HG03342 (cell line): ENCODE measurements around the gene RASEF.
"Not testable (repeated sequence)": the region's sequence is repeated elsewhere in the genome, so short reads cannot be mapped to it uniquely, and the experiment has no call there.

Source experiments
- ATAC-seq: cut with Tn5 transposase; IDR thresholded peaks from one replicate; pipeline ENCODE4 v1.9.1; 2021; ENCODE audit warnings: mild to moderate bottlenecking, moderate library complexity; ENCODE audit not compliant: unreplicated experiment

The RASEF gene

DNA sequence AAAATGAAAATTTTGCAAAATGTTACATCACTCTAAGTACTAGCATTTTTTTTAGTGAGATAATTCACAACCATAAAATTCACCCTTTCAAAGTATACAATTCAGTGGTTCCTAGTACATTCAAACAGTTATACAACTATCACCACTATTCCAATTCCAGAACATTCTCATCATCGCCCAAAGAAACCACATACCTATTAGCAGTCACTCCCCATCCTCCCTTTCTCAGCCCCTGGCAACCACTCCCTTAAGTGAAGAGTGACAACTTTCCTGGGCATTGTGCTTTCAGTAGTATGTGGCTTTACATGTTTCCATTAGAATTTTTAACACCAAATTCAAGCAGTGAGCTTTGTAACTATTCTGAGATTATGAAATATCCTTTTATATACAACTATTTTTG lies 81.4 kb downstream of the RASEF start:
- no peak for ATAC-seq

DNA sequence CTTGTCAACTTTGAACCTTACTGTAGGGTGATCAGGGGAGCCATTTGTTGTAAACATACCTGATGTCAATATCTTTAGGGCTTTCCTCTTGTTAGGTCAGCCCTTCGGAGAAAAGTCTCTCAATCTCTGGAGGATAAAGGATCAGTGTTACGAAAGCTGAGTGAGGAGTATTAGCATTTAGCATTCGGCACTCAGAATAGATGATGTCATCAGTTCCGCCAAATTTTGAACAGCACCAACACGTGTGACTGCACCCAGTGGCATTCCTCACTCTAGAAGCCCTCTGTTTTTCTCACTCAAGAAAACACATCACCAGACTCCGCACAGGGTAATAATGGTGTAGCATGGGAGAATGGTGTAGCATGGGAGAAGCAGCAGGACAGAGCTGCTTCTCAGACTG lies 87.8 kb downstream of the RASEF start:
- no peak for ATAC-seq

DNA sequence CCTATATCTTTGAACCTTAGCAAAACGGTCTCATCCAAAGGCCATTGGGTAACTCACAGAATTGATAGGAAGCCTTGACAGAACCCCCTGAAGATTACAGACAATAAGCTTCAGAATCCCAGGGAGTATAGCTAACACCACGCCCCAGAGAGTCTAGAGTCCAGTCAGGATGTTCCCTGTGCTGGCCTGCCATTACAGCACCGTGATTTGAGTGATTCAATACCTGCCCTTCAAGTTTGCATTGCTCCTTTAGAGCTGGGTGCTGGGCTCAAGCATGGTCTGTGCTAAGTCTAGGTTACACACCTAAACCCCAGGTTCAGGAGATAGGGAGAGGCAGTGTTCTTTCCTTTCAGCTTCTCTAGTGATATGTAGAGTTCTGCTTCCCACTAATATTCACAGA lies 90.5 kb downstream of the RASEF start:
- ATAC-seq = no peak

DNA sequence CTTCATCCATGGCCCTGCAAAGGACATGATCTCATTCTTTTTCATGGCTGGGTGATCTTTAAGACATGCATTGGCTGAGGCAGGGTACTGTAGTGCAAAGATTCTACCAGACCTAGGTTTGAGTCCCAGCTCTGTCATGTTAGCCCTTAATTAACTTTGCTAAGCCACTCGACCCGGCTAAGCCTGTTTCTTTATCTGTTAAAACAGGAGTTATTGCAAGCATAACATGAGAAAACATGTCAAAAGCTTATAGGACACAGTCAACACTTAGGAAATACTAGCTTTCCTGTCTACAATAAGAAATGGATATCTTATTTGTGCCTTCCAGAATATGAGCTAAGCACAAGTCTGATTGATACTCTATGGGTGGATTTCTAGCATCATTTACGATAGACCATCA lies 92.6 kb downstream of the RASEF start:
- no peak for ATAC-seq

DNA sequence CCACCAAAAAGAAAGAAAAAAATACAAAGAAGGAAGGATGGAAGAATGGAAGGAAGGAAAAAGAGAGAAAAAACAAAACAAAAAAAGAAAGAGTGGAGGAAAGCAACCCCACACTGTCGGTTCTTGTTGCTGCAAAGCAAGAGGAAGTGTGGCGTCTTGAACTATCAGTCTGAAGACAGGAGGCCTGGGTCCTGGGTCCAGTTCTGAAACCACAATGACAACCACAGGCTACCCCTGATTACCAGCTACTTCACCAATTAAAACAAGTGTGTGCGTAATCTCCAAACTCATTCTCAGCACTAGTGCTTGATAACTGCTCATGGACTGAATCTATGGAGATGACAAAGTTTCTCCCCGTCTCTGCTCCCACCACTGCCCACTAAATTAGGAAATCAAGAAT lies 93.7 kb downstream of the RASEF start:
- no peak for ATAC-seq

DNA sequence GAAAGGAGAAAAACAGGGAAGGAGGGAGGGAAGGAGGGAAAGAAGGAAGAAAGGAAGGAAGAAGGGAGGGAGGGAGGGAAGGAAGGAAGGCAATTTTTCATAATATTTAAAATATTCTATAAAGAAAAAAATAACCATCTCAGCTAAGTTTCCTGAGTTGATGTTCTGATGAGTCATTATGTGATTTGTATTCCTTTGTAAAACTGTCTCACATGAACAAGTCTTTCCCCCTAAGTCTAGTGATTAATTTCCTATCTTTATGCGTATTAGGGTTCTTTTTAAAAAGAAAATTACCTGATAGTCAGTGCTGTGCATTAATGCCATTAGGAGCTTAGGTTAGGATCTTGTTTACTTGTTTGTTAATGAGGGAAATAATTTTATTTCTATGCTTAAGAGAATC lies 94.1 kb downstream of the RASEF start:
- ATAC-seq = no peak

DNA sequence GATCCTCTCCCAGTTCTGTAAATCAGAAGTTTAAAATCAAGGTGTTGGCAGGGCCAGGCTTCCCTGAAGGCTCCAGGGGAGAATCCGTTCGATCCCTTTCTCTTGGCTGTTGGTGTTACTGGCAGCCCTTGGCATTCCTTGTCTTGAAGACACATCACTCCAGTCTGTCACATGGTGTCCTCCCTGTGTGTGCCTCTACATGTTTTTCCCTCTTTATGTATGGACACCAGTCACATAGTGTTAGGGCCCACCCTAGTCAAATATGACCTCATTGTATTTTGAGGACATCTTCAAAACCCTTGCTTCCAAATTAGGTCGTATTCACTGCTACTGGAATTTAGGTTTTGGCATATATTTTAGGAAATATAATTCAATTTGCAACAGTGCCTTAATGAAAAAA lies 94.6 kb downstream of the RASEF start:
- ATAC-seq = no peak

DNA sequence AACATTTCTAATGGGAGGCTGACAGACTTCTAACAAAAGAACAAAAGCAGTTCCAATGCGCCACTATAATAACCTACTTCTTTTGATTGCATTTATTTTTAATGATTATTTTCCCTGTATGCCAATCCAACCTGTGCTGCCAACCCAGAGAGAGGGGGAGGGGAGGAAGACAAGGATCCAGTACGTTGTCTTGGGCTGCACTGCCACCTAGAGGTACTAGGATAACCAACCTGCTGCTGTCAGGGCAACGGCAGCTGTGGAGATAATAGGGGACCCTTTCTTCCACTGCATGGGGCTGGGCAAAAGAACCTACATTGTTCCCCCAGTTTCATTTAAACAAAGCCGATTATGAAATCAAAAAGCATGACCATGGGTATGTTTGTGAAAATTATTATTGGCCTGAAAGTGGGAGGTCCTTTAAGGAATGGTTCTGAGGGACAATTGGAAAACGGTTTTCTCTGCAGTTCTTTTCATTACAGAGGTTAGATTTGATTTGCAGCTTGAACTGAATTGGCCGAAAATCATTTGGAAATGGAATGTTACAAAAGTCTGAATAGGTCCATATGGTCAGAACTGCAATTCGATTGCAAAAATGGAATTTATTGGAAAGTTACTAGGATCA lies 101.3 kb downstream of the RASEF start:
- ATAC-seq = peak; percentile 99

DNA sequence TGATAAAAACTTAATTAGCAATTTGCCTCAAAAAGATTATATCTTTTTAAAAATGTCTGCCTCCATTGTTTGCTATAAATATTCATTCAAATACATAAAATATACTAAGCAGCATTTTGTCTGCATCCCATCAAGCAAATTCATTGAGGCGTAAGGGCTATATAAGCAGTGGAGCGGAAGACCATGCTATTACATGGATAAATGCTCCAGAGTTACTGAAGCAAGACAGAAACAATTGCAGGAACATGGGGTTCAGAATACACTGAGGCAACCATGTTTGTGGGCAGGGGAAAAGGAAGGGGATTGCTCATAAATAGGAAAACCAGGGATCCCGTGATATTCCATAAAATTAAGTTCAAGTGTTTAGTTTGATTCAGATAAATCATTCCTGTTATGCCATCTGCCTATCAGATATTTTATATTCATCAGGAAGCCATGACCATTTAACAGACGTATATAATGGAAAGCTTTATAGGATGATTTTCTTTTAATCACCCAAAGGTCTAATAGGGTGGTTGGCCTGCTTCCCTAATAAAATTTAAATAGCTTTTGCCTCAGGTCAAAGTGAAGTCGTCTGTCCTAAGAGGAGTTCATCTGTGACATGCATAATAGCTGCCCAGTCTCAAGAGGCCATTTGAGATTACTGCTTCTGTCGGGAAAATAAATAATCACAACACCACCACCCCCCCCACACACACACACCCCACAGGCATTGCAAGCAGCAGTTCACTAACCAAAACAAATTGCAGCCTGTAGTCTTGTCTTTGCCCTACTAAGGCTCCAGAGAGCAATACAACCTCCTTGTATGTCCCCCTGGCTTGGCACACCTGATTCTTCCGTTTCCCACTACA lies 105.2 kb downstream of the RASEF start:
- ATAC-seq = no peak

DNA sequence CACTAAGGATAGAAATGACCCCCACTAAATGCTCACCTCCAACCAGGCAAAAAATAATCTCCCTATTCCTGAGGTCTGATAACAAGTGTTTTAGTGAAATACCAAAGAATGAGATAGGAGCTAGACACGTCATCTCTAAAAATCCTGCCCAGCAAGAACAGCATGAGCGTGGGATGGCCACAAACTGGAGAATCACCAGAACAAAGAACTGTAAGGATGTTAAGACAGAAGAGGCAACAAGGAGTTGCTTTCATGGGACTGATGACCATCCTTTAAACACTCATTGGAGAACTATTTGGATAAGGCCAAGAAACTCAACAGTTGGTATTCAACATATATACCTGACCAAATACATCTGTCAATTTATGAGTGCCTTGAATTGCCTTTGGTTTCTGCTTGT lies 113.7 kb downstream of the RASEF start:
- ATAC-seq = no peak

DNA sequence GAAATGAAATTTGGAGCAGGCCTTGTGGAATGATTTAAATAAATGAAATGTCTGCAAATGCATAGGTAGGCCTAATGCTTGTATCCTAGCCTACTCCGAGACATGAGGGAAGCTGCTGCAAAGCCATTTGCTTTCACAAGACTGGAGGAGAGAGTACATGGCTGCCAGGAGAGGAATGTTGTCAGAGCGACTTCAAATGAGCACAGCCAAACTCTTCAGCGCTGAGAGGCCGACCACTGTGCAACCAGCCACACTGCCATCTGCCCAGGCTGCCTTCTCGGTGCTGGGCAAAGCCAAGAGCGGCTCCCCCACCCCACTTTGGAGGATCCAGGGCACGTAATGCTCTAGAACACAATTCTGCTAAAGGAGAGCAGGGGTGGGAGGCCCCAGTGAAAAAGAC lies 122.6 kb downstream of the RASEF start:
- ATAC-seq = no peak

DNA sequence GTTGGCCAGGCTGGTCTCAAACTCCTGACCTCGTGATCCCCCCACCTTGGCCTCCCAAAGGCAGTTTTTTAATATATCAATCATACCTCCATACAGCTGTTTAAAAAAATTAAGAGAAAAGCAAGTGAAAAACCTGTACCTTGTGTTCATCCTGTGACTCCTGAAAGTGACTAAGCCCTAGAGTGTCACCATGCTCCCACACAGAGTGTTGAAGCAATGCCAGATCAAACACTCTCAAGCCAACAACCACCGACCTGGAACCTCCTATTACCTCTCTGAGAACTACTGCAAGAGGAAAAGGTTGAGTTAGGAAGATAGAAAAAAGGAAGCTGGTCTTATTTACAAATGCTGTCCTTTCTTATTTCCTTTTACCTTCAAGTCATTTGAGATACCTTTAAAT lies 123.5 kb downstream of the RASEF start:
- ATAC-seq = no peak

DNA sequence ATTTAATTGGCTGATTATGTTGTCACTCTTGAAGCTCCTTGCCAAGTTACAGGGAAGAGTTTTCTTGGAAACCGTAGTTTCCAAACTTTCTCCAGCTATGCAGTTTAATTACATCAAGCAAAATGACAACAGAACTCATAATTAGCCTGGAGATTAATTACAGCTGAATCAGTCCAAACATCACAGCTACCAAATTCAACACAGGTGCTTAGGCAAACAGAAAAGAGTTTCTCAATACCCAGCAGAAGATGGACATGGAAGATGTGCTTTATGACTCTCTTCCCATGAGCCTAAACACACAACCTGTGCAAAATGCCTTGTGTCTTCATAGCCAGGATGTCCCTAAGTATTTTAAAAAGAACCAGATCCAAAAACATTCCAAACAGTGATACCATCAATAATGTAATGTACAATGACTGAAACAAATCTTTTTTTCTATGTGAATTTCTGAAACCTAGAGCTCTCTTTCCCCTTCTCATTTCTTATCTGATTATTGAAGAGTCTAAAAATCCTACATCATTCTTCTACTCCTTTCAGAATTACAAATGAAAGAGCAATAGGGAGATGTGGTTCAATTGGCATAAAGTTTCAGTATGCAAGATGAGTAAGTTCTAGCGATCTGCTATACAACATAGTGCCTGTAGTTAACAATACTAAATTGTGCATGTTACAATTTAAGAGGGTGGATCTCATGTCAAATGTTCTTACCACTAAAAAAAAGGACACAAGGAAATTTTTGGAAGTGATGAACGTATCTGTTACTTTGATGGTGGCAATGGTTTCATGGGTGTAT lies 124.3 kb downstream of the RASEF start:
- no peak for ATAC-seq

DNA sequence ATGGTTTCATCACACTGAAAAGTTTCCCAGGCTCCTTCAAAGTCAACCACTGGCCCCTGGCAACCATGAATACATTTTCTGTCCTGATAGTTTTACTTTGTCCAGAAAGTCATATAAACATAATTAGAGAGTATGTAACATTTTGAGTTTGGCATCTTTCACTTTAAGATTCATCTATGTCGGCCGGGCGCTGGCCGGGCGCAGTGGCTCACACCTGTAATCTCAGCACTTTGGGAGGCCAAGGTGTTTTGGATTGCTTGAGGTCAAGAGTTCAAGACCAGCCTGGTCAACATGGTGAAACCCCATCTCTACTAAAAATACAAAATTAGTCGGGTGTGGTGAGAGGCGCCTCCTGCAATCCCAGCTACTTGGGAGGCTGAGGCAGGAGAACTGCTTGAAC lies 126.4 kb downstream of the RASEF start:
- not testable (repeated sequence) for ATAC-seq

DNA sequence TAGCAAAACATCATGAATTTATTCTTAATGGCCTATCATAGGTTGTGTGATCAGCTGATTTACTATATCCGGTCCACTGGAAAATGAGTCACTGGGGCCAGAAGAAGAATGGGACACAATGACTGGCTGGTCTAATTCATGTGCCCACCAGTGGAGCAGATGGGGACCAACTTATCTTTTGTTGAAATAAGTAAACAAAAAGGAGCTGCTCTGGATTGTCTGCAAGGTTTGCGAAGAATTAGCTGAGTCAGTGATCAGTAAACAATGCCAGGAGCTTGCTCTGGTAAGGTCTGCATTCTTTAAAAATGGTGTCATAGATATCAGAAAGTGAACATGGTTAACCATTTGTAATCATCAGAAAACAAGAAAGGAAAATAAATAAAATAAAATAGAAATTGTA lies 128.0 kb downstream of the RASEF start:
- no peak for ATAC-seq

DNA sequence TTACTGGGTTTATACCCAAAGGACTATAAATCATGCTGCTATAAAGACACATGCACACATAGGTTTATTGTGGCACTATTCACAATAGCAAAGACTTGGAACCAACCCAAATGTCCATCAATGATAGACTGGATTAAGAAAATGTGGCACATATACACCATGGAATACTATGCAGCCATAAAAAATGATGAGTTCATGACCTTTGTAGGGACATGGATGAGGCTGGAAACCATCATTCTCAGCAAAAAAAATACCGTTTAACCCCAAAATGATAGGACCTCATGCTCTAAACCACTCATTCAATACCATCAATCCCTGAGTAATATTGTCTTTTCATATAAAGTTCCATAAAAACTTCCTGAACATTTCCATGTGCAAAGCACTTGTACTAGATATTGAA lies 128.9 kb downstream of the RASEF start:
- ATAC-seq = not testable (repeated sequence)

DNA sequence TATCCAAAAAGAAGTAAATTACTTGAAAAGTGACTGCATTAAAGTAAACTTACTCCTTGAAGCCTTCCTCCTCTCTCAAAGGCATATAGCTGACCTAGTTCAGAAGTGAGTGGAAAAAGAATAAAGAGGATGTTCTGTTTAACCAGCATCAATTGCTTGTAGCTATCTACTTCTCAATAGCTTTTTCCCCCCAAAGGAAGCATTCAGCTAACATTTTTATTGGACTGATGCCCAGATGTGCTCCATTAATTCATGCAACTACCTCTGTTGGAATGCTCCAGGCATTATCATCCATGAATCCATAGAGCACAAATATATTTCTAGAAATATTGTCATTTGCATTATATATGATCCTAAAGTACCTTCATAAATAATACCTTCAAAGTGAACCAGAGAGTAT lies 132.8 kb downstream of the RASEF start:
- ATAC-seq = no peak
